ENCODE data around the gene GJB3.

Gene GJB3

DNA sequence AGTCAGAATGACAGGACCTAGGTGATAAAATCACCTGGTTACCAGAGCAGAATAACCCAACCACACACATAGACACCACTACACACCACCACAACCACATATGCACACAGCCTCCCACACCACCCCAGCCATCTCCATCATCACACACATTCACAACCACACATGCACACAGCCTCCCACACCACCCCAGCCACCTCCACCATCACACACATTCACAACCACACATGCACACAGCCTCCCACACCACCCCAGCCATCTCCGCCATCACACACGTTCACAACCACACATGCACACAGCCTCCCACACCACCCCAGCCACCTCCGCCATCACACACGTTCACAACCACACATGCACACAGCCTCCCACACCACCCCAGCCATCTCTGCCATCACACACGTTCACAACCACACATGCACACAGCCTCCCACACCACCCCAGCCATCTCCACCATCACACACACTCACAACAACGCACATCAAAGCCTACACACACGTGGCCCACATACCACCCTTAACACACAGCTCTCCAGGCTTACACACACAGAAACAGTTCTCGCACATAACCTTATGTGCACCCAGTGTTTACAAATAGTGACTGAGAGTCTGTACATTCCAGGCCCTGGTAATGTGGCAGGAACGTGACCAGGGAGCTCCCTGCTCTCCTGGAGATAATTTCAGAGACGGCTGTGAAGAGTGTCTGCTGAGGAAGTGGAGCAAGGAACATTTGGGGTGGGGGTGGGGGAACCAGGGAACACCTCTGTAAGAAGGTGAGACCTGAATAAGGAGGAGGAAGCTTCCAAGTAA lies 3.3 kb upstream of the GJB3 start:
- in situ Hi-C loops (cut with MboI; ENCODE audit: low pct_unique_long_range_greater_than_20kb, low sequenced_read_pairs, unreplicated experiment), result no loop called here
- DNase-seq (ENCODE audit: low spot score), result no peak
- TF ChIP-seq, protein P1, sequence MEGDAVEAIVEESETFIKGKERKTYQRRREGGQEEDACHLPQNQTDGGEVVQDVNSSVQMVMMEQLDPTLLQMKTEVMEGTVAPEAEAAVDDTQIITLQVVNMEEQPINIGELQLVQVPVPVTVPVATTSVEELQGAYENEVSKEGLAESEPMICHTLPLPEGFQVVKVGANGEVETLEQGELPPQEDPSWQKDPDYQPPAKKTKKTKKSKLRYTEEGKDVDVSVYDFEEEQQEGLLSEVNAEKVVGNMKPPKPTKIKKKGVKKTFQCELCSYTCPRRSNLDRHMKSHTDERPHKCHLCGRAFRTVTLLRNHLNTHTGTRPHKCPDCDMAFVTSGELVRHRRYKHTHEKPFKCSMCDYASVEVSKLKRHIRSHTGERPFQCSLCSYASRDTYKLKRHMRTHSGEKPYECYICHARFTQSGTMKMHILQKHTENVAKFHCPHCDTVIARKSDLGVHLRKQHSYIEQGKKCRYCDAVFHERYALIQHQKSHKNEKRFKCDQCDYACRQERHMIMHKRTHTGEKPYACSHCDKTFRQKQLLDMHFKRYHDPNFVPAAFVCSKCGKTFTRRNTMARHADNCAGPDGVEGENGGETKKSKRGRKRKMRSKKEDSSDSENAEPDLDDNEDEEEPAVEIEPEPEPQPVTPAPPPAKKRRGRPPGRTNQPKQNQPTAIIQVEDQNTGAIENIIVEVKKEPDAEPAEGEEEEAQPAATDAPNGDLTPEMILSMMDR (IDR thresholded peaks at IDR 0.05; ENCODE audit: extremely low read depth, insufficient read depth, missing control alignments), result no peak

DNA sequence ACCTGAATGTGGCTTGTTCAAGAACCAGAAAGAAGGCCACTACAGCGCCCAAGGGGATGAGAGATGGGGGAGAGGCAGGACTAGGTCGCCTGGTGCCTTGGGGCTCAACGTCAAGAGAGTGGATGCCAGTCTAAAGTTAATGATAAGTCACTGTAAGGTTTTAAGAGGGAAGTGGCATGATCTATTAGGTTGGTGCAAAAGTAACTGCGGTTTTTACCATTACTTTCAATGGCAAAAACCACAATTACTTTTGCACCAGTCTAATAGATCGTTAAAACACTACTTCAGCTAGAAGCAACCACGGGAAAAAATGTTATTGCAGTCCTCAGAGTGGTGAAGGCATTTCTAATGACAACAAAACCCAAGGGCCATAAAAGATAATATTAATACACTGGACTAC lies 2.6 kb upstream of the GJB3 start:
- DNase-seq (ENCODE audit: low spot score), result no peak
- TF ChIP-seq, protein P1 (IDR thresholded peaks at IDR 0.05; ENCODE audit: extremely low read depth, insufficient read depth, missing control alignments), result no peak
- in situ Hi-C loops (cut with MboI; ENCODE audit: low pct_unique_long_range_greater_than_20kb, low sequenced_read_pairs, unreplicated experiment), result no loop called here

DNA sequence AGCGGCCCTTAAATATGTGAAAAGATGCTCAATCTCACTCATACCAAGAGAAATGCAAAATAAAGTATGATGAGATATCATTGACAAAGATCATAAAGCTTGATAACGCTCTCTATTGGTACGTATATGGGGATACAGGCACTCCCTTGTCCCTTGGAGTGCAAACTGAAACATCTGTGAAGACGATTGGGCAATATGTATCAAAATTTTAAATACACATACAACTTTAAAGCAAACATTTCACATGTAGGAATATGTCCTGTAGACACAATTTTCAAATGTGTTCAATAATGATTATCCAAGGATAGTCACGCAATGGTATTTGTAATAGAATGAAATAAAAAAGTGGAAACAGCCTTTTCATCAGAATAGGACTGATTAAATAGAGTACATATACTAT lies 2.0 kb upstream of the GJB3 start:
- TF ChIP-seq, protein P1 (IDR thresholded peaks at IDR 0.05; ENCODE audit: extremely low read depth, insufficient read depth, missing control alignments), result no peak
- DNase-seq (ENCODE audit: low spot score), result no peak
- in situ Hi-C loops (cut with MboI; ENCODE audit: low pct_unique_long_range_greater_than_20kb, low sequenced_read_pairs, unreplicated experiment), result no loop called here

DNA sequence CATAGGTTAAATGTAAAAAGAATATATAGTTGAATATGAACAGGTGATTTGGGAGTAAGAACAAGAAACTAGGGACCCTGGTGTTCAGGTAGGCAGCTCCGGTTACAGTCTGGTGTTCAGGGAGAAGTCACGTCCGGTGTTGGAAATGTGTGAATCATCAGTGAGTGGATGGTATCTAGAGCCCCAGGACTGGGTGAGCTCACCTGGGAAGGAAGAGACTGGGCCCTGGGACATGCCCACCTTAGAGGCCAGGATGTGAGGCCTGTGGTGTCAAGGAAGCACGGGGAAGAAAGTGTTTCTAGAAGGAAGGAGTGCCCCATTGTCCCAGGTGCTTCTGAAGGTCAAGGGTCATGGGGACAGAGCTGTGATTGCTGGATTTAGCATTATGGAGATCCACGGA lies 1.5 kb upstream of the GJB3 start:
- in situ Hi-C loops (cut with MboI; ENCODE audit: low pct_unique_long_range_greater_than_20kb, low sequenced_read_pairs, unreplicated experiment), result no loop called here
- TF ChIP-seq, protein P1 (IDR thresholded peaks at IDR 0.05; ENCODE audit: extremely low read depth, insufficient read depth, missing control alignments), result no peak
- DNase-seq (ENCODE audit: low spot score), result no peak

DNA sequence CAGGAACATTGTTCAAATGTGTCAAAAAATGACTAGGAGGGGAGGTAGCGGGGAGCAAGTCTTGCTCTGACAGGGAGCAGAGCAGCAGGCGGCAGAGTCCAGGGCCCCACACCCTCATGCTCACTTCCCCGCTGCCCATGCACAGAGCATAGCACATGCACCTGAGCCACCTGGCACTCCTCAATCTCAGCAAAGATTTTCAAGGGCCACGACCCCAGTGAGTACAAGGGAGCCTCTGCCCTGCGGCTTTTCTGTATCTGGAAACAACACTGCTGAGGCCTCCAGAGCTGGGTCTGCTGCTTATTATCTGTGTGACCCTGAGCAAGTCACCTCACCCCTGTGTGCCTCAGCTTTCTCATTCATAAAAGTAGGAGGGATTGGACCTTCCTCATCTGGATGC lies 1.1 kb upstream of the GJB3 start:
- no peak for DNase-seq (ENCODE audit: low spot score)
- in situ Hi-C loops (cut with MboI; ENCODE audit: low pct_unique_long_range_greater_than_20kb, low sequenced_read_pairs, unreplicated experiment), result no loop called here
- TF ChIP-seq, protein P1 (IDR thresholded peaks at IDR 0.05; ENCODE audit: extremely low read depth, insufficient read depth, missing control alignments), result no peak

DNA sequence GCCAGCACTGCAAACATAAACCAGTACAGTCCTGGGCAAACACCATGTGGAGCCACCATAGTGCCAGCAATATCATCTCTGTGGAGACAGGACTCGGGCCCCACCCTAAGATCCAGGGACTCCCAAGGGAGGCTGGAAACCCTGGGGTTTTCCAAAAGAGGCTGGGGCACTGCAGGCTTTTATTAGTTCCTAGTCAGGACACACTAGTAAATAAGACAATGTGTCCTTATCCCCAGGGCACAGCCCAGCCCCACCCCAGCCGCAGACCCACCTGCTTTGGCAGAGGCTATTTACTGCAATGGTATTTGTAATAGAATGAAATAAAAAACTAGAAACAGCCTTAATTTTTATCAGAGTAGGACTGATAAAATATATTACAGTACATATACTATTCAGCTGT lies 486 bp upstream of the GJB3 start:
- TF ChIP-seq, protein P1 (IDR thresholded peaks at IDR 0.05; ENCODE audit: extremely low read depth, insufficient read depth, missing control alignments), result no peak
- DNase-seq (ENCODE audit: low spot score), result no peak
- in situ Hi-C loops (cut with MboI; ENCODE audit: low pct_unique_long_range_greater_than_20kb, low sequenced_read_pairs, unreplicated experiment), result no loop called here

Measured in GM13977 (cell line).